Lower leg skin (tissue), 4 donors: Measurements from ENCODE around the gene PDE1C. TPM values are rescaled to one million over a fixed set of nuclear protein-coding genes. Genes with fewer than 3 reads are reported as not detected.

Experiments
- DNase-seq, 2 donors: peaks; one replicate each; pipeline ENCODE4 v3.0.0-alpha.2; 2019; ENCODE audit warnings: low spot score in 2 of 2
- H3K4me3 ChIP-seq: fragments of 200-600 bp; sonication (generic); 2 replicates; pipeline ENCODE4 v1.5.1; 2017; ENCODE audit warnings: mild to moderate bottlenecking, low read depth; ENCODE audit not compliant: poor library complexity, severe bottlenecking
- POLR2A ChIP-seq, 2 donors: fragments of 450-650 bp; IDR thresholded peaks; one replicate each; pipeline ENCODE4 v1.6.1; 2016 to 2017; ENCODE audit warnings: antibody characterized with exemption in 2 of 2, mild to moderate bottlenecking in 1 of 2, moderate library complexity in 1 of 2
- WGBS, 2 donors: methylation state at CpG; one replicate each; pipeline ENCODE4 v1.1.5; 2018; 5-methylcytosine and 5-hydroxymethylcytosine counted together
- intact Hi-C: fragments of 100-400 bp; cut with DNase I; formaldehyde crosslinking; loops from one replicate; pipeline ENCODE4 v1.15.0; 2023; ENCODE audit warnings: low total_unique reads
- total RNA-seq, 4 donors: library from RNA; depleted of rRNA; stranded (reverse); fragments of >200 nt; gene quantifications; one replicate each; pipeline ENCODE4 v1.1.0, GENCODE V29; 2016
- TF ChIP-seq, protein P1 (sequence below), 3 donors: fragments of 450-650 bp; IDR thresholded peaks; one replicate each; pipeline ENCODE4 v1.5.1; 2016; ENCODE audit warnings: antibody characterized with exemption in 3 of 3, mild to moderate bottlenecking in 3 of 3, moderate library complexity in 2 of 3

The PDE1C gene
- total RNA-seq, 4 donors from 2014 or later, result 0.53 to 3.5 (median 3.0) TPM

- WGBS, 2 donors, result 88 to 95% methylated on average over 2 of the region's 2 CpGs
- no peak for TF ChIP-seq POLR2A (IDR thresholded peaks at IDR 0.05)
- DNase-seq, result no peak
- intact Hi-C loops, result no loop called here
- H3K4me3 ChIP-seq, result no peak overlapping the region
Observed at GRCh38 chr7:32005577-32005976, 64.6 kb downstream of the PDE1C start.

GRCh38 chr7:32001948-32002347, 68.3 kb downstream of the PDE1C start:
- intact Hi-C loops, result no loop called here
- DNase-seq, result no peak
- TF ChIP-seq POLR2A (IDR thresholded peaks at IDR 0.05), result no peak
- TF ChIP-seq, protein P1, sequence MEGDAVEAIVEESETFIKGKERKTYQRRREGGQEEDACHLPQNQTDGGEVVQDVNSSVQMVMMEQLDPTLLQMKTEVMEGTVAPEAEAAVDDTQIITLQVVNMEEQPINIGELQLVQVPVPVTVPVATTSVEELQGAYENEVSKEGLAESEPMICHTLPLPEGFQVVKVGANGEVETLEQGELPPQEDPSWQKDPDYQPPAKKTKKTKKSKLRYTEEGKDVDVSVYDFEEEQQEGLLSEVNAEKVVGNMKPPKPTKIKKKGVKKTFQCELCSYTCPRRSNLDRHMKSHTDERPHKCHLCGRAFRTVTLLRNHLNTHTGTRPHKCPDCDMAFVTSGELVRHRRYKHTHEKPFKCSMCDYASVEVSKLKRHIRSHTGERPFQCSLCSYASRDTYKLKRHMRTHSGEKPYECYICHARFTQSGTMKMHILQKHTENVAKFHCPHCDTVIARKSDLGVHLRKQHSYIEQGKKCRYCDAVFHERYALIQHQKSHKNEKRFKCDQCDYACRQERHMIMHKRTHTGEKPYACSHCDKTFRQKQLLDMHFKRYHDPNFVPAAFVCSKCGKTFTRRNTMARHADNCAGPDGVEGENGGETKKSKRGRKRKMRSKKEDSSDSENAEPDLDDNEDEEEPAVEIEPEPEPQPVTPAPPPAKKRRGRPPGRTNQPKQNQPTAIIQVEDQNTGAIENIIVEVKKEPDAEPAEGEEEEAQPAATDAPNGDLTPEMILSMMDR (IDR thresholded peaks at IDR 0.05), result no peak
- H3K4me3 ChIP-seq, result no peak overlapping the region
- WGBS, 2 donors, result 83 to 87% methylated on average over 4 of the region's 4 CpGs

GRCh38 chr7:31997423-31997822, 72.8 kb downstream of the PDE1C start:
- 77 to 89% methylated on average over 2 of the region's 2 CpGs for WGBS, 2 donors
- no peak for DNase-seq
- H3K4me3 ChIP-seq, result no peak overlapping the region
- TF ChIP-seq, protein P1 (IDR thresholded peaks at IDR 0.05), result no peak
- TF ChIP-seq POLR2A (IDR thresholded peaks at IDR 0.05), result no peak
- intact Hi-C loops, result no loop called here

DNA sequence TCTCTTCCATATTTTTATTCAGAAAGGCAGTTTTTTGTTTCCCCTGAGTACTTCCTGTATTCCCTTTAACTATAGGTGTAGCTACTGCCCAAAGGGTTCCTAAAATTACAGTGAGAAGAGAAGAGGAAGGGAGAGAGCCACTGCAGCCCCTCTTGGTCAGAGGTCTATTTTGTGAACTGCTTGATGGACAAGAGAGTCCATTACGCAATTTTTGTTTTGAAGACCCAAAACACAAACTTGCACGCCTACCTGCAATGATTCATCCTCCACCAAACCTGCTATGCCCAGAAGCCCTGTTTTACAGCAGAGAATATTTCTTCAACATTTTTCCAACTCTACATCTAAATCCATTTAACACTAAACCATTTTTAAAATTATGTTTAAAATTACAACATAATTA, 75.1 kb downstream of the PDE1C start:
- intact Hi-C loops, result no loop called here
- no peak for TF ChIP-seq POLR2A (IDR thresholded peaks at IDR 0.05)
- TF ChIP-seq, protein P1 (IDR thresholded peaks at IDR 0.05), result no peak
- WGBS, 2 donors, result 83 to 84% methylated on average over 2 of the region's 2 CpGs
- H3K4me3 ChIP-seq, result no peak overlapping the region
- no peak for DNase-seq

- 58 to 66% methylated on average over 3 of the region's 3 CpGs for WGBS, 2 donors
- TF ChIP-seq, protein P1 (IDR thresholded peaks at IDR 0.05), result no peak
- TF ChIP-seq POLR2A (IDR thresholded peaks at IDR 0.05), result no peak
- DNase-seq, result no peak
- intact Hi-C loops, result no loop called here
- no peak overlapping the region for H3K4me3 ChIP-seq
Observed at GRCh38 chr7:31991846-31992245, 78.4 kb downstream of the PDE1C start.

DNA sequence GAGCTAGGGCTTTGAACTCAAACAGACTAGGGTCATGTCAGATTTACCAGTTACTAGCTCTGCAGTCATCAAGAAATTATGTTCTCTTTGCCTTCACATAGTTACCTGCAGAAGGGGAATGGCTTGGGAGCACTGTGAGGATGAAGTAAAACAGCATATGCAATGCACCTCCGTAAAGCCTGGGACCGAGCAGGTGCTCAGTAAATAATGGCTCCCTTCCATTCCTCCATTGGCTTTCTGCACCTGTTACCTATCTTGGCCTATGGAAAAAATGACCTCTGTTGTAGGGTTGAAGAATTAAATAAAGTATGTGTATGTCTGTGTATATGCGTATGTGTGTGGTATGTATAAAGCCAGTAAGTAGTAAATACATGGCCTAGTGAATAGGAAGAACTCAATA, 78.8 kb downstream of the PDE1C start:
- no peak overlapping the region for H3K4me3 ChIP-seq
- intact Hi-C loops, result no loop called here
- no peak for TF ChIP-seq POLR2A (IDR thresholded peaks at IDR 0.05)
- TF ChIP-seq, protein P1 (IDR thresholded peaks at IDR 0.05), result no peak
- no peak for DNase-seq
- 92 to 93% methylated on average over 3 of the region's 3 CpGs for WGBS, 2 donors
